Measurements from ENCODE around the gene TMEM120A.

TMEM120A gene

DNA sequence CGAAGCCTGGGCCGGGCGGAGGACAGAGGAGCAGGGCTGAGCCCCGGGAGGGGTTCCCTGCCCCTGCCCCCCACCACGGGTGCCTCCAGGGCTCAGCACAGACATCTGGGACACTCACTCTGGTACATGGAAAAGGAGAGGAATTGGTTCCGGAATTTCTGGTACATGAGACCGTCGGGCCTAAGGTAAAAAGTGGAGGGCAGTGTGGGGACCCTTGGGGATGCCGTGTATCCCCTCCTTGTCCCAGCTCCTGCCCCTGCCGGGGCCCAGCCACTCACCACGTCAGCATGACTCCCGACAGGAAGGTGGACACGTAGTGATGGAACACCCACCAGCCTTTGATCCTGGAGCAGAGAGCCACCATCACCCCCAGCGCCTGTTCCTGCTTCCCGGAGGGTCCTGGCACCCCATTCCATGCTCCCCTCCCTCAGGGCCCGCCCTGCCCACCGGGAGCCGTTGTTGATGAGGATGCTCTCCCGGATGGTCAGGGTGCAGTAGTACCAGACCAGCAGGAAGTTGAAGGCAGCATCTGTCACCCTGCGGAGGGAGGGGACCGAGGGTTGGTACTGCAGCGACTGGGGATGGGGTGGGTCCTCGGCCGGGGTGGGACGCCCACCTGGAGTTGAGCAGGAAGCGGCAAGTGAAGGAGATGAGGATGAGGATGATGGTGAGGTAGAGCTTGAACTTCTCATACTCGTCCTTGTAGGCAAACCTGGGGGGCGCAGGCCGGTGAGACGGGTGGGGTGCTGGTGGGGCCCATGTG, 6.4 kb downstream of the TMEM120A start:
- Histone ChIP-seq H3K4me3 (ENCODE audit: low read length) (no peak overlapping the region), H3K9ac (ENCODE audit: low read length) (no peak overlapping the region), H3K79me2 (ENCODE audit: low read length) (no peaks in the 10 kb centered on the region), H3F3A (ENCODE audit: insufficient read depth, low read length) (0 out of 2 replicates have a peak, but pooled peaks cover 3% of the 10 kb centered on the region), H3K9me2 (replicated peaks; ENCODE audit: insufficient read depth, low read length) (no peaks in the 10 kb centered on the region), H2AFZ (ENCODE audit: low read length) (no peak overlapping the region), H3K27me3 (replicated peaks; ENCODE audit: insufficient read depth, low read length) (no peaks in the 10 kb centered on the region), H4K20me1 (ENCODE audit: insufficient read depth, low read length) (no peaks in the 10 kb centered on the region), H3K36me3 (replicated peaks; ENCODE audit: insufficient read depth, low read length) (no peaks in the 10 kb centered on the region), H3K27ac (ENCODE audit: low read length) (no peak overlapping the region), H3K9me3 (replicated peaks; ENCODE audit: insufficient read depth, low read length) (no peaks in the 10 kb centered on the region), H3K4me1 (ENCODE audit: low read length) (no peaks in the 10 kb centered on the region), H3K4me2 (ENCODE audit: low read depth, low read length) (no peak overlapping the region)
- no peak for DNase-seq
- TF ChIP-seq EZH2phosphoT487 (IDR thresholded peaks at IDR 0.05; ENCODE audit: low read length), result no peak
- TF ChIP-seq, protein P1, sequence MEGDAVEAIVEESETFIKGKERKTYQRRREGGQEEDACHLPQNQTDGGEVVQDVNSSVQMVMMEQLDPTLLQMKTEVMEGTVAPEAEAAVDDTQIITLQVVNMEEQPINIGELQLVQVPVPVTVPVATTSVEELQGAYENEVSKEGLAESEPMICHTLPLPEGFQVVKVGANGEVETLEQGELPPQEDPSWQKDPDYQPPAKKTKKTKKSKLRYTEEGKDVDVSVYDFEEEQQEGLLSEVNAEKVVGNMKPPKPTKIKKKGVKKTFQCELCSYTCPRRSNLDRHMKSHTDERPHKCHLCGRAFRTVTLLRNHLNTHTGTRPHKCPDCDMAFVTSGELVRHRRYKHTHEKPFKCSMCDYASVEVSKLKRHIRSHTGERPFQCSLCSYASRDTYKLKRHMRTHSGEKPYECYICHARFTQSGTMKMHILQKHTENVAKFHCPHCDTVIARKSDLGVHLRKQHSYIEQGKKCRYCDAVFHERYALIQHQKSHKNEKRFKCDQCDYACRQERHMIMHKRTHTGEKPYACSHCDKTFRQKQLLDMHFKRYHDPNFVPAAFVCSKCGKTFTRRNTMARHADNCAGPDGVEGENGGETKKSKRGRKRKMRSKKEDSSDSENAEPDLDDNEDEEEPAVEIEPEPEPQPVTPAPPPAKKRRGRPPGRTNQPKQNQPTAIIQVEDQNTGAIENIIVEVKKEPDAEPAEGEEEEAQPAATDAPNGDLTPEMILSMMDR (IDR thresholded peaks at IDR 0.05; ENCODE audit: low read length), result no peak

DNA sequence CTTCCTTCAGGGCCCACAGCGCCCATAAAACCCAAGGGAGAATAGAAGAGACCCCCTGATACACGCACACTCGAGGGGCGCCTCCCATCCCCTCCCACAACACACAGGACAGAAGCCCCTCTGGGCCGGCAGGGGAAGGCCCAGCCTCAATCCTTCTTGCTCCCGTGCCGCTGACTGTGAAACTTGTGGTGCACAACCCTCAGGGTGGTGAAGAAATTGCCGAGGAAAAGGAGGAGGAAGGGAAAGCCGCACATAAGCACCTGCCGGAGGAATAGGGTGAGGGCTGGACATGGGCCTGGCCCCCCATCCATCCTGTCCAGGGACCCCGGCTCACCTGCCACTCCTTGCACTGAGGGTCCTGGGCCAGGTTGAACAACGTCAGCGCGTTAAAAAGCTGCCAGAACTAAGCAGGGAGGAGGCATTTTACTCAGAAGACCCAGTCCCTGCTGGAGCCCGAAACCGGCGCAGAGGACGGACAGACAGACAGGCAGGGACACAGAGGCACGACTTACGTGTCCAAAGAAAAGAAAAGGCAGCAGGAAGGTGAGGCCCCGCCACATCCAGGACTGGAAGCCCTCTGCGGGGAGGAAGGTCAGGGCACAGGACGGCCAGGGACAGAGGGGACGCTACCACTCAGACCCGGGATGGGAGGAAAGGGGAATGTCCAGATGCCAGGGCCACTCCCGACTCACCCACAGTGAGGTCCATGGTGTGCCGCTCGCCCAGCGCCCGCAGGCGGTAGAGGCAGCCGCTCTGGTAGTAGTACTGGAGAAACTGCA, 7.2 kb downstream of the TMEM120A start:
- Histone ChIP-seq H3K79me2 (ENCODE audit: low read length) (no peaks in the 10 kb centered on the region), H3K9ac (ENCODE audit: low read length) (no peak overlapping the region), H3K27ac (ENCODE audit: low read length) (no peak overlapping the region), H4K20me1 (ENCODE audit: insufficient read depth, low read length) (no peaks in the 10 kb centered on the region), H3K36me3 (replicated peaks; ENCODE audit: insufficient read depth, low read length) (no peaks in the 10 kb centered on the region), H3K4me3 (ENCODE audit: low read length) (no peak overlapping the region), H3K9me2 (replicated peaks; ENCODE audit: insufficient read depth, low read length) (no peaks in the 10 kb centered on the region), H3K4me2 (ENCODE audit: low read depth, low read length) (no peak overlapping the region), H3K9me3 (replicated peaks; ENCODE audit: insufficient read depth, low read length) (no peaks in the 10 kb centered on the region), H3K27me3 (replicated peaks; ENCODE audit: insufficient read depth, low read length) (no peaks in the 10 kb centered on the region), H3F3A (ENCODE audit: insufficient read depth, low read length) (0 out of 2 replicates have a peak, but pooled peaks cover 3% of the 10 kb centered on the region), H2AFZ (ENCODE audit: low read length) (no peak overlapping the region), H3K4me1 (ENCODE audit: low read length) (no peaks in the 10 kb centered on the region)
- DNase-seq, result no peak
- TF ChIP-seq EZH2phosphoT487 (IDR thresholded peaks at IDR 0.05; ENCODE audit: low read length) (no peak), EZH2 (optimal IDR thresholded peaks at IDR 0.05; ENCODE audit: low read depth, low read length) (no peak)
- TF ChIP-seq, protein P1 (IDR thresholded peaks at IDR 0.05; ENCODE audit: low read length), result no peak

DNA sequence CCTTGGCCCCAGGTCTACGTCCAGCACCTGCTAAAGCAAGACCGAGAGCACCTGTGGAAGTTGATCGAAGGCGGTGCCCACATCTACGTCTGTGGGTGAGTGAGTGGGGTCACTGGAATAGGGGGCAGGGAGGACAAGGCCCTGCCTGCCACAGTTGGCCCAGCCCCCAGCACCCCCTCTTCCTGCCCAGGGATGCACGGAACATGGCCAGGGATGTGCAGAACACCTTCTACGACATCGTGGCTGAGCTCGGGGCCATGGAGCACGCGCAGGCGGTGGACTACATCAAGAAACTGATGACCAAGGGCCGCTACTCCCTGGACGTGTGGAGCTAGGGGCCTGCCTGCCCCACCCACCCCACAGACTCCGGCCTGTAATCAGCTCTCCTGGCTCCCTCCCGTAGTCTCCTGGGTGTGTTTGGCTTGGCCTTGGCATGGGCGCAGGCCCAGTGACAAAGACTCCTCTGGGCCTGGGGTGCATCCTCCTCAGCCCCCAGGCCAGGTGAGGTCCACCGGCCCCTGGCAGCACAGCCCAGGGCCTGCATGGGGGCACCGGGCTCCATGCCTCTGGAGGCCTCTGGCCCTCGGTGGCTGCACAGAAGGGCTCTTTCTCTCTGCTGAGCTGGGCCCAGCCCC, 8.1 kb downstream of the TMEM120A start:
- no peaks in the 10 kb centered on the region for H3K36me3 ChIP-seq (replicated peaks; ENCODE audit: insufficient read depth, low read length)

More for the DNA sequence above, 8.1 kb downstream of the TMEM120A start:
- H2AFZ ChIP-seq (ENCODE audit: low read length), result no peak overlapping the region
- TF ChIP-seq EZH2 (optimal IDR thresholded peaks at IDR 0.05; ENCODE audit: low read depth, low read length) (no peak), EZH2phosphoT487 (IDR thresholded peaks at IDR 0.05; ENCODE audit: low read length) (no peak)
- TF ChIP-seq, protein P1 (IDR thresholded peaks at IDR 0.05; ENCODE audit: low read length), result no peak
- no peak overlapping the region for H3K4me3 ChIP-seq (ENCODE audit: low read length)
- DNase-seq, result no peak
- H3K9ac ChIP-seq (ENCODE audit: low read length), result no peak overlapping the region
- H3K4me1 ChIP-seq (ENCODE audit: low read length), result no peaks in the 10 kb centered on the region
- H3F3A ChIP-seq (ENCODE audit: insufficient read depth, low read length), result 0 out of 2 replicates have a peak, but pooled peaks cover 3% of the 10 kb centered on the region
- H3K27me3 ChIP-seq (replicated peaks; ENCODE audit: insufficient read depth, low read length), result no peaks in the 10 kb centered on the region
- no peak overlapping the region for H3K4me2 ChIP-seq (ENCODE audit: low read depth, low read length)
- no peaks in the 10 kb centered on the region for H4K20me1 ChIP-seq (ENCODE audit: insufficient read depth, low read length)
- H3K27ac ChIP-seq (ENCODE audit: low read length), result no peak overlapping the region
- no peaks in the 10 kb centered on the region for H3K9me3 ChIP-seq (replicated peaks; ENCODE audit: insufficient read depth, low read length)
- no peaks in the 10 kb centered on the region for H3K9me2 ChIP-seq (replicated peaks; ENCODE audit: insufficient read depth, low read length)
- no peaks in the 10 kb centered on the region for H3K79me2 ChIP-seq (ENCODE audit: low read length)

Measured in MM.1S (cell line).